Stimulated activated CD4-positive, alpha-beta T cell treated with anti-CD3 and anti-CD28 coated beads, Interleukin-15, amount 100 ng/mL, for 1 hour (primary cell): Measurements from ENCODE around the gene SHPK.

Experiments
- DNase-seq, 2 donors: peaks; one replicate each; pipeline ENCODE4 v3.0.0-alpha.2; 2020; ENCODE audit warnings: low read depth in 1 of 2, low spot score in 1 of 2

Gene SHPK

GRCh38 chr17:3663102-3664011, 27.3 kb upstream of the SHPK start:
- DNase-seq: no peak

GRCh38 chr17:3660311-3660891, 24.4 kb upstream of the SHPK start:
- DNase-seq: no peak

- DNase-seq: no peak
Observed at GRCh38 chr17:3659541-3660111, 23.6 kb upstream of the SHPK start.

- no peak for DNase-seq
Observed at GRCh38 chr17:3658784-3659449, 22.9 kb upstream of the SHPK start.

- no peak for DNase-seq
Observed at GRCh38 chr17:3657874-3658783, 22.1 kb upstream of the SHPK start.

GRCh38 chr17:3657588-3657869, 21.5 kb upstream of the SHPK start:
- no peak for DNase-seq

- DNase-seq: no peak
Observed at GRCh38 chr17:3656755-3657587, 20.9 kb upstream of the SHPK start.

- DNase-seq: no peak
Observed at GRCh38 chr17:3656353-3656752, 20.3 kb upstream of the SHPK start.

GRCh38 chr17:3655766-3656165, 19.7 kb upstream of the SHPK start:
- no peak for DNase-seq

GRCh38 chr17:3647769-3648555, 11.9 kb upstream of the SHPK start:
- peak in 1 of 2 donors; percentile 20 for DNase-seq

- no peak for DNase-seq
Observed at GRCh38 chr17:3647251-3647650, 11.2 kb upstream of the SHPK start.

GRCh38 chr17:3645310-3645709, 9.3 kb upstream of the SHPK start:
- no peak for DNase-seq

GRCh38 chr17:3643889-3644349, 7.9 kb upstream of the SHPK start:
- no peak for DNase-seq

GRCh38 chr17:3641717-3642486, 5.9 kb upstream of the SHPK start:
- DNase-seq: no peak

- no peak for DNase-seq
Observed at GRCh38 chr17:3641014-3641413, 5.0 kb upstream of the SHPK start.

GRCh38 chr17:3639981-3640596, 4.0 kb upstream of the SHPK start:
- DNase-seq: no peak

- no peak for DNase-seq
Observed at GRCh38 chr17:3636908-3637373, 891 bp upstream of the SHPK start.
